Kasumi-1 (cell line): ENCODE measurements around the gene PARN.
"Not testable (repeated sequence)": the region's sequence is repeated elsewhere in the genome, so short reads cannot be mapped to it uniquely, and the experiment has no call there.

Source experiments
- DNase-seq, 2 experiments: peaks; one replicate each; lab custom pipeline; 2025; lab: John Stamatoyannopoulos, UW

Gene PARN

GRCh38 chr16:14437426-14437825 is 192.6 kb downstream of the PARN start:
- DNase-seq: no peak

GRCh38 chr16:14436401-14436955 is 193.6 kb downstream of the PARN start:
- DNase-seq: no peak

DNA sequence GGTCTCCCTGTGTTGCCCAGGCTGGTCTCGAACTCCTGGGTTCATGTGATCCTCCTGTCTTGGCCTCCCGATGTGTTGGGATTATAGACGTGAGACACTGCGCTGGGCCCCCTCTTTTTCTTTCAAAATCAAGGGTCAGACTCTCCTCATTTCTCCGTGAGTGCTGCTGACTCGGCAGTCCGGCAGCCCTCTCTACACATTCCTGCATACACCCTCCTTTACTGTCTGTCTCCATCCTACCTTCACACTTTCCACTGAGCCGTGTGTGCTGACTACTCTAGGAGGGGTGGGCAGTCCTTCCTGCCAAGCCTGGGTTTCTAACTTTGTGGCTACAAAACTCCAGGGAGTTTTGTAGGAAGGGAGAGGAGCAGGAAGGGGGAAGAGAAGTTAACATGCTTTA is 195.2 kb downstream of the PARN start:
- no peak for DNase-seq

DNA sequence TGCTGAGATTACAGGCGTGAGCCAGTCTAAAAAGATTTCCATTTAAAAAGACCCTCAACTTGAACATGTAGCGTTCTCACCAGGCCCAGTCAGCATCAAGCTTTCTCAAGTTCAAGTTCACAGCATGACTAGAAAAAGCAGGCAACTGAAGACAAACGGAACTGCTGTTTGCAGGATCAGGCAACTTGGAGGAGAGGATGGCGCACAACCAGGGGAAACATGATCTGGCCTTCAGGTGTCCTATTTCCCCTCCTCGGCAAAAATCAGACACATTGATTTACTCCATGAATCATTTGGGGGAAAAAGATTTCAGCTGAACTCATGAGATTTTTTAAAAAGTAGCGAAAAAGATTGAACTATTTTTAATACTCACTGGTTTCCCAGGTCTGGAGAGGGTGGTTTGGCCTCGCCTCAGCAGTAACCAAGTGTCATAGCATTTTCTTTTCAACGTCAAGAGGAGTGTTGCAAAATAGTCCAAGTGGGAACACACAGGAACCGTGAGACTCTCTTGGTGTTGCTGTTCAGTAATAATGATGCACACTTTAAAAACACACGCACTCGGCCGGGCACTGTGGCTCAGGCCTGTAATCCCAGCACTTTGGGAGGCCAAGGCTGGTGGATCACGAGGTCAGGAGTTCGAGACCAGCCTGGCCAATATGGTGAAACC is 201.0 kb downstream of the PARN start:
- DNase-seq: not testable (repeated sequence)

- DNase-seq: no peak
These were observed 202.0 kb downstream of the PARN start for GRCh38 chr16:14428043-14428442.

GRCh38 chr16:14427371-14427948 is 202.6 kb downstream of the PARN start:
- DNase-seq: no peak

DNA sequence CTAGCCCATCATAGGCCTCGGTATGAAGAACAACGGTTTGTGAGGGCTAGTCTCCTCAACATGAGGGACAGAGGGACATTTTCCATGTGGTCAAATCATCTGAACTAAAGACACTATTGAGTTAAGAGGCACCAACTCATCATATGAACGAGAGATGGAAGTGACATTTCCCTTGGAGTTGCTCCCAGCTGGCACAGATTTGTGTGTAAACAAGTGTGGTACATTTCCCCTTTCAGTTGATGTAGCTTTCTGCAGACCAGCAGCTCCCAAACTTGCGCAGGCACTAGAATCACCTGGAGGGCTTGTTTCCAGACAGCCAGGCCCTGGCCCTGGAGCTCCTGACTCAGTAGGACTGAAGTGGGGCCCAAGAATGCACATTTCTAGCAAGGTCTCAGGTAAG is 205.5 kb downstream of the PARN start:
- DNase-seq: no peak

DNA sequence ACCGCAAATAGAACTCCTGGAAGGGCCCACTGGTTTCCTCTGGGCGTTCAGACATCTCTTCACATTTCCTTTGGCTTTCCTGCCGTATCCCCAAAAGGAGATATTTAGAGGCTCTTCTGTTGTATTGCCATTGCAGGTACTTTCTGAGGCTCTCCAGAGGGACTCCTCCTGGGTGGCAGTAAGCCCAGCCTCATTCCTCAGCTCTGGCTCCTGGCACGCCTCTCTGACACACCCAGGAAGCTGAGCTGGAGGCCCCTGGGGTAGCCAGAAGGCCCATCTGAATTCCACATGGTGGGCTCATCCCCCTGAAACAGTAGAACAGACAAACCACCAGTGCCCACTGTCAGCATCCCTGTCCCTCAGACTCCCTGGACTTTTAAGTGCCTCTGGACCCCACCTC is 206.7 kb downstream of the PARN start:
- no peak for DNase-seq

- no peak for DNase-seq
These were observed 209.2 kb downstream of the PARN start for GRCh38 chr16:14420721-14421488.

- not testable (repeated sequence) for DNase-seq
These were observed 209.8 kb downstream of the PARN start for GRCh38 chr16:14420243-14420642.

DNA sequence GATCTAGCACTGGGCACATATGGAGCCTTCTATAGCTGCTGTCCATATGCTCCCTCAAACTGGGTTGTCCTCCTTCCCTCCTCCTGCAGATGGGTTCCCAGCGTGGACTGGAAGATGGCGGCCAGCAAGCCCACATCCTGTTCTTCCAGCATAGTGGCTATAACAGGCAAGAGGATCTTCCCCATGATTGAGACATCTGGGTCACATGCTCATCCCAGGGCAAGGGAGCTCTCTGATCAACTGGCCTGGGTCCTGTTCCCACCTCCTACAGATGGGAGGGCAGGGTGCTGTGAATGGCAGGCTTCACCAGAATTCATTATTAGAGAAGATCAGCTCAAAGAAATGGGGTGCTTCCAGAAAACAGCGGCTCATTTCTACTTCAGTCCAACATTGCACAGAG is 210.2 kb downstream of the PARN start:
- DNase-seq: no peak

DNA sequence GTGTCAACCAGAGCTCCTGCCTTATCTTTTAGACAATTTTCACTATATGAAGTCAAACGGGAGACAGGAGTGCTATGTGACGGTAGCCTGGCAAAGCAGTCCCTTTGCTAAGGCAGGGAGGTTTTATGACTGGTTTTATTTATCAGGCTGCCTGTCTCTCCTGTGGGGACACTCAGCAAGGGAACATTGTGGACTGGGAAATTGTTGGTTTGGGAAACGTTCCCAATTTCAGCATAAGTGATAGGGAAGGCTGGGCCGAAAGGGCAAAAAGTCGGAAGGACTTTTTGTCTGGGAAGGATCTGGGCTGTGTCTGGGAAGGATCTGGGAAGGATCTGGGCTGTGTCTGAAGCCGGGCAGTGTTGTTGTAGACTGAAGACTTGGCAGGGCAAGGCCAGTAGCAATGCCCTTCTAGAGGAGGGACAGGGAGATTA is 211.2 kb downstream of the PARN start:
- no peak for DNase-seq

GRCh38 chr16:14416184-14416583 is 213.9 kb downstream of the PARN start:
- no peak for DNase-seq

GRCh38 chr16:14415291-14415690 is 214.8 kb downstream of the PARN start:
- DNase-seq: no peak

- DNase-seq: no peak
These were observed 220.5 kb downstream of the PARN start for GRCh38 chr16:14409563-14409962.

DNA sequence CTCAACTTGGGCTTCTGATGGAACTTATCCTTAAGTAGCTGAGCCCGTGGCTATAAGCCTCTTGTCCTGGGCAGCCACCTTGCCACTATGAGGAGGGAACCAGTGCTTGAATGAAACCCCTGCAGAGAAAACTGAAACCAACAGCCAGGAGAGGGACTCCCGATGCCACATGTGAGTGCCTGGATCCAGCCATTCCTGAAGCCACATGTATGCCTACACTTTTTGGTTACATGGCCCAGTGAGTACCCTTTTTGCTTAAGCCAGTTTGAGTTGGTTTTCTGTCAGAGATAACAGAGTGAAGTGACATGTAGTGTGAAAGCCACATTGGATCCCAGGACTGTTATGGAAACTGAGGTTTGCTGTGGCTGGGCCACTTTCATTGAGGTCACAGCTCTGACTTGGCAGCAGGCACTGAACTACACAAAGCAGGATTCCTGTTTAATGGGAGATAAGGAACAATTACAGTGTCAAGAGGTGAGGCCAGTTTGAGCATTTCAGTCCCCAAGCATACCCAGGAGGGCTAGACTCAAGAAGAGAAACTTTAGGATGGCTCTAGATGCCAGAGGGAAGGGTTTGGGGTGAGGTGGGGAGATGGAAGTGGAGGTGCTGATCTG is 222.2 kb downstream of the PARN start:
- DNase-seq: no peak

GRCh38 chr16:14405611-14406537 is 224.2 kb downstream of the PARN start:
- no peak for DNase-seq

DNA sequence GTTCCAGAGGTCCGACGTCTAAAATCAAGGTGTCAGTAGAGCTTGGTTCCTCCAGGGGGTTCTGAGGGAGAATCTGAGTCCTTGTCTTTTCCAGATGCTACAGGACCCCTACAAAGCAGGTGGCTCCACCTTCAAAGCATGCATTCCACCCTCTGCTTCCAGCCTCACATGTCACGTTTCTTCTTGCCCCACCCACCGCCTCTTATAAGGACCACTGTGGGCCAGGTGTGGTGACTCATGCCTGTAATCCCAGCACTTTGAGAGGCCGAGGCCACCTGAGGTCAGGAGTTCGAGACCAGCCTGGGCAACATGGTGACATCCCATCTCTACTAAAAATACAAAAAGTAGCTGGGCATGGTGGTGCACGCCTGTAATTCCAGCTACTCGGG is 227.1 kb downstream of the PARN start:
- DNase-seq: not testable (repeated sequence)

DNA sequence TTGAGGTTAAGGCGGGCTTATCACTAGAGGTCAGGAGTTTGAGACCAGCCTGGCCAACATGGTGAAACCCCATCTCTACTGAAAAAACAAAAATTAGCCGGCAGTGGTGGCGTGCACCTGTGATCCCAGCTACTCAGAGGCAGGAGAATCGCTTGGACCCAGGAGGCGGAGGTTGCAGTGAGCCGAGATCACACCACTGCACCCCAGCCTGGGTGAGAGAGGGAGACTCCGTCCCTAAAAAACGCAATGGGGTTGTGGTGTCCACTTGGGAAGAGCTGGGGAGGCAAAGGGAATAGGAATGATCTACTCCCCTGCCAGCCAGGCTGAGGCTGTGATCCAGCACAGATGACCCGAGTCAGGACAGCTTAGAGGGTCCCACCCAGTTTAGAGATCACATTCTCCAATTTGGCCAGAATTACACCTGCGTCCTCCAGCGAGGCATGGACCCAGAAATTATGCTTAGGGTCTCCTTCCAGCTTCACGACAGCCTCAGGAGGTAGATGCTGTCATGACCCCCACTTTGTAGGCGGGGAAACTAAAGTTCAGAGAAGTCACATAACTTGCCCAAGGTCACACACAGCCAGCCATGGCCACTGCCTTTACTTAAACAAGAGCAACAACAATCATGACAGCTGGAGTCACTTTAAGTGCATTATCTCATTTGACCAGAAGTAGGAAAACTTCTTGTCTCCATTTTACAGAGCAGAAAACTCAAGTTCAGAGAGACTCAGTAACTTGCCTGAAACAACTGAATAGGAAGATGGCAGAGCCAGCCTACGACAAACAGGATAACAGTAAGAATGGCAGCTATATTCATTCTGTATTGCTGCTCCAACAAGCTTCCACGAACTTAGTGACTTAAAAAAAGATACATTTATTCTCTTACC is 227.7 kb downstream of the PARN start:
- not testable (repeated sequence) for DNase-seq

- not testable (repeated sequence) for DNase-seq
These were observed 228.4 kb downstream of the PARN start for GRCh38 chr16:14401711-14402061.
